Renal cortex interstitium (tissue), 3 donors: ENCODE results near the gene SCFD2. TPM values are rescaled to one million over a fixed set of nuclear protein-coding genes. Genes with fewer than 3 reads are reported as not detected.

Source experiments
- polyA plus RNA-seq, 3 donors: library from polyadenylated mRNA; unstranded; fragments of 120-200 nt; gene quantifications; one replicate each; pipeline ENCODE4 v1.2.1, GENCODE V29; 2013; ENCODE audit not compliant: insufficient read length in 3 of 3

The SCFD2 gene
- polyA plus RNA-seq, 3 donors = 12.0 to 13.7 (median 13.5) TPM

Other genes with a start within 250 kb of the SCFD2 start
- gene FIP1L1, start 11.6 kb upstream of the SCFD2 start, polyA plus RNA-seq = 100 to 1,000 TPM in 1 of 3 donors, 10 to 100 TPM in 2; 88.2 to 105 (median 93.1) TPM
- 10 to 100 TPM; 13.4 to 18.8 (median 16.4) TPM for gene LNX1, start 225.4 kb upstream of the SCFD2 start, polyA plus RNA-seq